Mononuclear cell (primary cell): ENCODE data around the gene SSTR3. TPM values are rescaled to one million over a fixed set of nuclear protein-coding genes. Genes with fewer than 3 reads are reported as not detected.
"Not testable (repeated sequence)": the region's sequence is repeated elsewhere in the genome, so short reads cannot be mapped to it uniquely, and the experiment has no call there.

Experiments
- H3K27me3 ChIP-seq: 2 replicates; pipeline ENCODE4 v1.6.0; 2011; ENCODE audit warnings: low read length, control low read depth; ENCODE audit not compliant: insufficient read depth
- H3K4me1 ChIP-seq: 2 replicates; pipeline ENCODE4 v1.5.1; 2011; ENCODE audit warnings: mild to moderate bottlenecking, low read length, control low read depth; ENCODE audit not compliant: insufficient read depth
- H3K4me3 ChIP-seq: 2 replicates; pipeline ENCODE4 v1.5.1; 2011; ENCODE audit warnings: mild to moderate bottlenecking, low read length, moderate library complexity
- H3K9me3 ChIP-seq: 2 replicates; pipeline ENCODE4 v1.5.1; 2011; ENCODE audit warnings: low read depth, mild to moderate bottlenecking, control low read depth, low read length
- total RNA-seq: library from RNA; depleted of rRNA; stranded (reverse); fragments of >200 nt; gene quantifications from one replicate; pipeline ENCODE4 v1.2.3, GENCODE V29; 2012

Gene SSTR3
- total RNA-seq, 1 donor, result 2.4 TPM

GRCh38 chr22:37179622-37180420 lies 32.5 kb downstream of the SSTR3 start:
- no peak overlapping the region for H3K4me3 ChIP-seq
- H3K9me3 ChIP-seq, result no peaks in the 10 kb centered on the region
- peaks cover 42% of the 10 kb centered on the region for H3K4me1 ChIP-seq
- no peaks in the 10 kb centered on the region for H3K27me3 ChIP-seq

GRCh38 chr22:37179126-37179470 lies 33.2 kb downstream of the SSTR3 start:
- no peak overlapping the region for H3K4me3 ChIP-seq
- no peaks in the 10 kb centered on the region for H3K27me3 ChIP-seq
- H3K4me1 ChIP-seq, result peaks cover 42% of the 10 kb centered on the region
- no peaks in the 10 kb centered on the region for H3K9me3 ChIP-seq

DNA sequence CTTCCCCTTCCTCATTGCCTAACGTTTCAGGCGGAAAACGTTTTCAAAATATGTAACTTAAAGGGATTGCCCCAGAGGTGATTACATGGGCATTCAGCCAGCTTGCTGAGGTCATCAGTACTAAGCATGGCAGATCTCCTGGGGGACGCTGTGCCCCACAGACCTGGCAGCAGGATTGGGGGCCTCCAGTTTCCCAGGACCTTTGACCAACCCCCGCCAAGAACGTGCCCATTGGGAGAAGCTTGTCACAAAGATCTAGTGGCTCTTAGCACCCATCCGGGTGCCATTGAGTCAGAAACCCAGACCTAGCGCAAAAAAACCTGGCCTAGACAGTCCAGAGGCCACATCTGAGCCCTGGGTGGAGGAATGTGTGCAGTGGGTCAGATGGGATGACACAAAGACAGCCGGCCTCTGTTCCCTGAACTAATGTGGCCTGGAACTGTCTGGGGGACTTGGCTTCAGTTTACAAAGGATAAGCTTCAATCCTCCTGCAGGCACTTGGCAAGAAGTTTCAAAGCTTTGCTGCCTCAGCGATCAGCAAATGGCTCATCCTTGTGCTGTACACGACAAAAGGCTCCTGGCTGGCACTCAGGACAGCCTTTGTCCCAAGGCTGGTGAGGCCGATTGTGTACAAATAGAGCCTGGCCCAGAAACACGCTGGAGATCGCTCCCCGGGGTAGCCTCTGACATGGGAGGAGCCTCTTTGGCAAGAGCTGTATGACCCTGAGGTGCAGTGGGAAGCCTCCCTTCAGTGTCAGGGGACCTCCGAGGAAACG lies 33.7 kb downstream of the SSTR3 start:
- no peak overlapping the region for H3K4me3 ChIP-seq
- H3K9me3 ChIP-seq, result no peaks in the 10 kb centered on the region
- H3K4me1 ChIP-seq, result peaks cover 37% of the 10 kb centered on the region
- no peaks in the 10 kb centered on the region for H3K27me3 ChIP-seq

GRCh38 chr22:37177755-37178154 lies 34.5 kb downstream of the SSTR3 start:
- no peaks in the 10 kb centered on the region for H3K9me3 ChIP-seq
- H3K27me3 ChIP-seq, result no peaks in the 10 kb centered on the region
- H3K4me3 ChIP-seq, result no peak overlapping the region
- peaks cover 34% of the 10 kb centered on the region for H3K4me1 ChIP-seq

DNA sequence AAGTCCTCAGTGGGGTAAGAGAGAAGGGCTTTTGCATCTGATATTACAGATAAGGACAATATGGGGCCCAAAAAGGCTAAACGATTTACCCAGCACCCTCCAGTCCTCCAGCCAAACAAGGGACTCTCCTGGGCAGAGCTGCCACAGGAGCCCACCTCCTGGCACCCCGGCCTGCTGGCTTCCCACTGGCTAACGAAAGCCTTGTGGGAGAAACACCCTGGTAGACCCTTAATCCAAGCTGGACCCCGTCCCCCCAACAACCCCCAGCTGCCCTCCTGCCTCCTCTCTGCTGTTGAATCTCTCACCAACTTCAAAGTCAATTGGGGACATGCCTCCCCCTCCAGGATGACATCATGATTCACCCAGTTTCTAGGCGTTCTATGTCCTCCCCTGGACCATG lies 35.1 kb downstream of the SSTR3 start:
- Histone ChIP-seq H3K4me3 (no peak overlapping the region), H3K4me1 (peaks cover 34% of the 10 kb centered on the region), H3K9me3 (no peaks in the 10 kb centered on the region), H3K27me3 (no peaks in the 10 kb centered on the region)

- Histone ChIP-seq H3K27me3 (no peaks in the 10 kb centered on the region), H3K4me3 (no peak overlapping the region), H3K4me1 (peaks cover 34% of the 10 kb centered on the region), H3K9me3 (no peaks in the 10 kb centered on the region)
Measured at GRCh38 chr22:37176464-37177061, 35.7 kb downstream of the SSTR3 start.

DNA sequence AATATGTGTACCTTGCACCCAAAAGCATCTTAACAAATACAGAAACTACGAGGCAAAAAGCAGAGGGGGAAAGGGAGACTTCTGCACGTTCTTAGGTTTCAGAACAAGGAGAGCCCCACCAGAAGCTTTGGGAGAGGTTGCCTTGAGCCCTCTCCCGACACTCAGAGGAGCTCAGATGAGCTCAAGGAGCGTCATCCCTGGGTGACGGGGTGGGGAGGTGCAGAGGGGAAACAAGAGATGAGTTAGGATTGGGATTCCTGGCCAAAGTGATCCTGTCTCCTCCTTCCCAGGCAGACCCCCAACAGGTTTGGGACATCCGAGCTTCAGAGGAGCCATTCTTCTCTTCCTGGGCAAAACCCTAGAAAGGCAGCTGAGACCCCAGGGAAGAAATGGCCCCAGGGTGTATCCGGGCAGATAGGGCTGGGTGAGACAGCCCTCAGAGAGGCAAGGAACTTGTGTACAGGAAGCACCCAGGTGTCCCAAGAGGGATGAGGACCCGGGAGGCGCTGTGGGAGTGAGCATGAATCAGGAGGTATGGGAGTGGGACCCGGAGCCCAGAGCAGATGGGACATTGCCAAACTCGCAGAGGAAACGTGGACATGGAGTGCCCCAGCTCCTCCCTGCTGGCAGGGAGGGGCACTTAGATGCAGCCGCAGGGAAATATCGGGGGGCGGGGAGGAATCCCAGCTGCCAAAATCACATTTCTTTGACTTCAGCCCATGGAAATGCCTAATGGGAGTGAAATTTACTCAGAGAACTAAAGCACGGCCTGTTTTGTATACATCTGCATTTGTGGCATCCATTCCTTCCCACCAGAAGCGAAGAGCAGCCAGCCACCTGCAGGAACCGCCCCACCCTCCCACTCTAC lies 36.6 kb downstream of the SSTR3 start:
- Histone ChIP-seq H3K27me3 (no peaks in the 10 kb centered on the region), H3K4me1 (peaks cover 35% of the 10 kb centered on the region), H3K4me3 (no peak overlapping the region), H3K9me3 (no peaks in the 10 kb centered on the region)

DNA sequence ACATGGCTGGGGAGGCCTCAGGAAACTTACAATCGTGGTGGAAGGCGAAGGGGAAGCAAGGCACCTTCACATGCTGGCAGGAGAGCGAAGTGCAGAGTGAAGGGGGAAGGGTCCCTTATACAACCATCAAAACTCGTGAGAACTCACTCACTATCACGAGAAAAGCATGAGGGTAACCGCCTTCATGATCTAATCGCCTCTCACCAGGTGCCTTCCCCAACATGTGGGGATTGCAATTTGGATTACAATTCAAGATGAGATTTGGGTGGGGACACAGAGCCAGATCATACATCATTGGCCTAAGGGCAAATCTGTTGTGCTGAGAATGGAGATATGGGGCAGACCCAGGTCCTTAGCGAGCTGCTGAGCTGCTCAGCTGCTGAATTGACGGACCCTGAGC lies 37.3 kb downstream of the SSTR3 start:
- Histone ChIP-seq H3K27me3 (no peaks in the 10 kb centered on the region), H3K4me3 (no peak overlapping the region), H3K9me3 (no peaks in the 10 kb centered on the region), H3K4me1 (peaks cover 42% of the 10 kb centered on the region)

GRCh38 chr22:37173709-37174108 lies 38.6 kb downstream of the SSTR3 start:
- peaks cover 49% of the 10 kb centered on the region for H3K4me1 ChIP-seq
- H3K27me3 ChIP-seq, result no peaks in the 10 kb centered on the region
- no peak overlapping the region for H3K4me3 ChIP-seq
- no peaks in the 10 kb centered on the region for H3K9me3 ChIP-seq

GRCh38 chr22:37172266-37173245 lies 39.7 kb downstream of the SSTR3 start:
- Histone ChIP-seq H3K4me3 (no peak overlapping the region), H3K4me1 (peaks cover 48% of the 10 kb centered on the region), H3K9me3 (no peaks in the 10 kb centered on the region), H3K27me3 (no peaks in the 10 kb centered on the region)

GRCh38 chr22:37171662-37172061 lies 40.6 kb downstream of the SSTR3 start:
- Histone ChIP-seq H3K4me3 (no peak overlapping the region), H3K9me3 (no peaks in the 10 kb centered on the region), H3K27me3 (no peaks in the 10 kb centered on the region), H3K4me1 (peaks cover 48% of the 10 kb centered on the region)

GRCh38 chr22:37170689-37171405 lies 41.4 kb downstream of the SSTR3 start:
- H3K9me3 ChIP-seq, H3K4me3 ChIP-seq, H3K27me3 ChIP-seq: not testable (repeated sequence)
- H3K4me1 ChIP-seq, result peaks cover 48% of the 10 kb centered on the region

DNA sequence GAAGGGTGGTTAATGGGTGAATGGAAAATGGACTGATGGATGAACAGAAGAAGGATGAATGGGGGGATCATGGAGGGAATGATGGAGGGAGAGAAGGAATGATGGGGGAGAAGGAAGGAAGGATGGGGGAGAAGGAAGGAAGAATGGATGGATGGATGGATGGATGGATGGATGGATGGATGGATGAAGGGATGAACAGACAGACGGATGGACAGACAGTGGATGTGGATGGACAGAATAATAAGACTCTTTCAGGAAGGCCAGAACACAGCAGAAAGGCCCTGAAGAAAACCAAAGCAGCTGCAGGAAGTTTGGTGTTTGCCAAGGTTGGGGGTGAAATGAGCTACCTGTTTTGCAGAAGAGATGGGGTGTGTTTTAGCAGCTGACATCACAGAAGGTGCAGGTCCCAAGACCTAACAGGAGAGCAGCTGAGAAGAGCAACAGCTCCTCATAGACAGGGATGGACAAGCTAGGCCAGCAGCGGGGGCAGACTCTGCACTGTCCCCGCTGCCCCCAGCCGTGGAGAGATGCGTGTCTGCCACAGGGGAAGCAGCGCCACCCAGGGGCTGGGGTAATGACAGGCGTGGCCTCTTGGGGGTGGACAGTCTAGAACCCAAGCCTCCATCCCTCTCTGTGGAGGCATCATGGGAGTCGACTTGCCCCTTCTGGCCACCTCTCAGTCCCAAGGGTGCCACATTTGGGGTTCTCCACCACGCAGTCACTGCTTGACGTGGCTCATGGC lies 42.2 kb downstream of the SSTR3 start:
- no peaks in the 10 kb centered on the region for H3K9me3 ChIP-seq
- no peaks in the 10 kb centered on the region for H3K27me3 ChIP-seq
- H3K4me3 ChIP-seq, result no peak overlapping the region
- peaks cover 51% of the 10 kb centered on the region for H3K4me1 ChIP-seq
